Vagina (tissue), 2 donors: ENCODE measurements around the gene NPLOC4. TPM values are rescaled to one million over a fixed set of nuclear protein-coding genes. Genes with fewer than 3 reads are reported as not detected.
"Not testable (repeated sequence)": the region's sequence is repeated elsewhere in the genome, so short reads cannot be mapped to it uniquely, and the experiment has no call there.

ENCODE experiments used
- DNase-seq, 2 donors: peaks; one replicate each; pipeline ENCODE4 v3.0.0-alpha.2; 2017; ENCODE audit errors: extremely low spot score in 2 of 2
- H3K27ac ChIP-seq: fragments of 200-600 bp; sonication (generic); one replicate; pipeline ENCODE4 v1.5.1; 2019
- H3K27me3 ChIP-seq: fragments of 200-600 bp; sonication (generic); one replicate; pipeline ENCODE4 v1.5.1; 2019
- H3K36me3 ChIP-seq, 2 donors: fragments of 200-600 bp; sonication (generic); one replicate each; pipeline ENCODE4 v1.5.1; 2017 to 2019
- H3K4me1 ChIP-seq: fragments of 200-600 bp; sonication (generic); one replicate; pipeline ENCODE4 v1.5.1; 2019
- H3K4me3 ChIP-seq, 2 donors: fragments of 200-600 bp; sonication (generic); 1 replicate in 1 of 2; 2 replicates in 1 of 2; pipeline ENCODE4 v1.5.1; 2016 to 2019
- H3K9me3 ChIP-seq: fragments of 200-600 bp; sonication (generic); one replicate; pipeline ENCODE4 v1.5.1; 2019
- CTCF ChIP-seq, 3 experiments: fragments of 450-650 bp in 2 of 3; fragments of 200-600 bp in 1 of 3; sonication (generic) in 1 of 3; IDR thresholded peaks; one replicate each; pipeline ENCODE4 v1.5.1; 2017 to 2019; ENCODE audit warnings: antibody characterized with exemption in 3 of 3, mild to moderate bottlenecking in 2 of 3, moderate library complexity in 2 of 3
- POLR2A ChIP-seq, 2 donors: fragments of 450-650 bp; IDR thresholded peaks; one replicate each; pipeline ENCODE4 v1.6.1; 2017; ENCODE audit warnings: antibody characterized with exemption in 2 of 2, mild to moderate bottlenecking in 2 of 2, moderate library complexity in 2 of 2
- POLR2AphosphoS5 ChIP-seq, 2 donors: sonication (generic); formaldehyde crosslinking; IDR thresholded peaks; one replicate each; pipeline ENCODE4 v1.9.0; 2017; ENCODE audit warnings: antibody characterized with exemption in 2 of 2, mild to moderate bottlenecking in 2 of 2, low read depth in 1 of 2; ENCODE audit not compliant: insufficient read depth in 1 of 2
- intact Hi-C: fragments of 100-400 bp; cut with DNase I; formaldehyde crosslinking; loops from one replicate; pipeline ENCODE4 v1.15.1; 2023
- total RNA-seq: library from RNA; depleted of rRNA; stranded (reverse); fragments of >200 nt; gene quantifications from one replicate; pipeline ENCODE4 v1.2.3, GENCODE V29; 2016

NPLOC4 gene
- total RNA-seq, 1 donor from 2014 or later = 68.3 TPM

GRCh38 chr17:81593105-81593871, 43.6 kb downstream of the NPLOC4 start:
- Histone ChIP-seq H3K27ac (no peak overlapping the region), H3K4me3 (no peak overlapping the region), H3K4me1 (no peaks in the 10 kb centered on the region), H3K9me3 (no peaks in the 10 kb centered on the region), H3K27me3 (no peaks in the 10 kb centered on the region), H3K36me3 (peaks cover 4 to 85% of the 10 kb centered on the region in 2 donors)
- no peak for DNase-seq
- intact Hi-C loops = loop anchor here (10.0 kb wide), 1 partner anchor 338 kb away; no protein-coding TSS in a partner anchor
- TF ChIP-seq POLR2AphosphoS5 (IDR thresholded peaks at IDR 0.05; ENCODE audit: insufficient read depth in 1 of 2, low read depth in 1 of 2) = no peak
- no peak for TF ChIP-seq CTCF (IDR thresholded peaks at IDR 0.05)
- TF ChIP-seq POLR2A (IDR thresholded peaks at IDR 0.05) = no peak

- TF ChIP-seq POLR2AphosphoS5 (IDR thresholded peaks at IDR 0.05; ENCODE audit: insufficient read depth in 1 of 2, low read depth in 1 of 2) (no peak), CTCF (IDR thresholded peaks at IDR 0.05) (no peak), POLR2A (IDR thresholded peaks at IDR 0.05) (no peak)
- no peak overlapping the region for H3K27ac ChIP-seq
- no peak overlapping the region for H3K4me3 ChIP-seq
- intact Hi-C loops = loop anchor here (10.0 kb wide), 1 partner anchor 337 kb away; no protein-coding TSS in a partner anchor
- H3K27me3 ChIP-seq = no peaks in the 10 kb centered on the region
- DNase-seq = no peak
- H3K9me3 ChIP-seq = no peaks in the 10 kb centered on the region
- no peaks in the 10 kb centered on the region for H3K4me1 ChIP-seq
- H3K36me3 ChIP-seq = peaks cover 4 to 90% of the 10 kb centered on the region in 2 donors
Observed at GRCh38 chr17:81591971-81592370, 44.9 kb downstream of the NPLOC4 start.

- Histone ChIP-seq H3K9me3 (no peaks in the 10 kb centered on the region), H3K4me1 (no peaks in the 10 kb centered on the region), H3K36me3 (peaks cover 0 to 90% of the 10 kb centered on the region in 2 donors), H3K27me3 (no peaks in the 10 kb centered on the region), H3K4me3 (no peak overlapping the region), H3K27ac (no peak overlapping the region)
- DNase-seq = no peak
- TF ChIP-seq POLR2AphosphoS5 (IDR thresholded peaks at IDR 0.05; ENCODE audit: insufficient read depth in 1 of 2, low read depth in 1 of 2) (no peak), POLR2A (IDR thresholded peaks at IDR 0.05) (no peak), CTCF (IDR thresholded peaks at IDR 0.05) (no peak)
- intact Hi-C loops = loop anchor here (10.0 kb wide), 1 partner anchor 335 kb away; no protein-coding TSS in a partner anchor
Observed at GRCh38 chr17:81590121-81590520, 46.8 kb downstream of the NPLOC4 start.

GRCh38 chr17:81589612-81590011, 47.3 kb downstream of the NPLOC4 start:
- no peaks in the 10 kb centered on the region for H3K27me3 ChIP-seq
- peaks cover 0 to 86% of the 10 kb centered on the region in 2 donors for H3K36me3 ChIP-seq
- H3K27ac ChIP-seq = no peak overlapping the region
- intact Hi-C loops = loop anchor here (10.0 kb wide), 1 partner anchor 335 kb away; no protein-coding TSS in a partner anchor
- TF ChIP-seq POLR2A (IDR thresholded peaks at IDR 0.05) (no peak), CTCF (IDR thresholded peaks at IDR 0.05) (no peak)
- no peaks in the 10 kb centered on the region for H3K4me1 ChIP-seq
- no peak for DNase-seq
- no peaks in the 10 kb centered on the region for H3K9me3 ChIP-seq
- no peak overlapping the region for H3K4me3 ChIP-seq

GRCh38 chr17:81586096-81586495, 50.8 kb downstream of the NPLOC4 start:
- no peak for DNase-seq
- H3K4me1 ChIP-seq = no peaks in the 10 kb centered on the region
- H3K27me3 ChIP-seq = no peaks in the 10 kb centered on the region
- no peak overlapping the region for H3K4me3 ChIP-seq
- intact Hi-C loops = no loop called here
- H3K36me3 ChIP-seq = peaks cover 0 to 84% of the 10 kb centered on the region in 2 donors
- no peak overlapping the region for H3K27ac ChIP-seq
- TF ChIP-seq POLR2AphosphoS5 (IDR thresholded peaks at IDR 0.05; ENCODE audit: insufficient read depth in 1 of 2, low read depth in 1 of 2) = no peak
- no peak for TF ChIP-seq POLR2A (IDR thresholded peaks at IDR 0.05)
- TF ChIP-seq CTCF (IDR thresholded peaks at IDR 0.05) = no peak
- no peaks in the 10 kb centered on the region for H3K9me3 ChIP-seq

- DNase-seq, H3K27ac ChIP-seq, H3K9me3 ChIP-seq, H3K4me3 ChIP-seq, H3K4me1 ChIP-seq, intact Hi-C loops, H3K27me3 ChIP-seq: not testable (repeated sequence)
- peaks cover 0 to 71% of the 10 kb centered on the region in 2 donors for H3K36me3 ChIP-seq
Observed at GRCh38 chr17:81584771-81585170, 52.1 kb downstream of the NPLOC4 start.
